GM19324 (cell line): ENCODE measurements around the gene CRELD2.

Experiments
- ATAC-seq: cut with Tn5 transposase; IDR thresholded peaks from one replicate; pipeline ENCODE4 v1.9.1; 2021; ENCODE audit warnings: mild to moderate bottlenecking, moderate library complexity; ENCODE audit not compliant: unreplicated experiment, low FRiP score

CRELD2 gene

GRCh38 chr22:49954354-49954753 lies 35.9 kb downstream of the CRELD2 start:
- no peak for ATAC-seq

- no peak for ATAC-seq
Observed at GRCh38 chr22:49954991-49955580, 36.7 kb downstream of the CRELD2 start.

GRCh38 chr22:49955581-49956417 lies 37.4 kb downstream of the CRELD2 start:
- ATAC-seq, result no peak

GRCh38 chr22:49956418-49956770 lies 38.0 kb downstream of the CRELD2 start:
- ATAC-seq, result no peak

- no peak for ATAC-seq
Observed at GRCh38 chr22:49956914-49957825, 38.7 kb downstream of the CRELD2 start.

- ATAC-seq, result no peak
Observed at GRCh38 chr22:49957826-49958365, 39.5 kb downstream of the CRELD2 start.

- ATAC-seq, result no peak
Observed at GRCh38 chr22:49958366-49958921, 40.0 kb downstream of the CRELD2 start.

GRCh38 chr22:49958931-49959781 lies 40.7 kb downstream of the CRELD2 start:
- ATAC-seq, result no peak

GRCh38 chr22:49959782-49960158 lies 41.3 kb downstream of the CRELD2 start:
- ATAC-seq, result peak; percentile 13

- peak; percentile 71 for ATAC-seq
Observed at GRCh38 chr22:49960159-49961004, 41.9 kb downstream of the CRELD2 start, which contains the start of gene PIM3. PIM3 (plus strand) TSS chr22:49960772; CDS start chr22:49960948, 176 bp downstream.

GRCh38 chr22:49961005-49961600 lies 42.7 kb downstream of the CRELD2 start:
- ATAC-seq, result peak; percentile 2

GRCh38 chr22:49961601-49962011 lies 43.2 kb downstream of the CRELD2 start:
- ATAC-seq, result no peak

- no peak for ATAC-seq
Observed at GRCh38 chr22:49962012-49962750, 43.7 kb downstream of the CRELD2 start.

- no peak for ATAC-seq
Observed at GRCh38 chr22:49962751-49963646, 44.6 kb downstream of the CRELD2 start.

GRCh38 chr22:49963647-49964026 lies 45.2 kb downstream of the CRELD2 start:
- ATAC-seq, result no peak
